ENCODE results near the gene KRT39.

DNA sequence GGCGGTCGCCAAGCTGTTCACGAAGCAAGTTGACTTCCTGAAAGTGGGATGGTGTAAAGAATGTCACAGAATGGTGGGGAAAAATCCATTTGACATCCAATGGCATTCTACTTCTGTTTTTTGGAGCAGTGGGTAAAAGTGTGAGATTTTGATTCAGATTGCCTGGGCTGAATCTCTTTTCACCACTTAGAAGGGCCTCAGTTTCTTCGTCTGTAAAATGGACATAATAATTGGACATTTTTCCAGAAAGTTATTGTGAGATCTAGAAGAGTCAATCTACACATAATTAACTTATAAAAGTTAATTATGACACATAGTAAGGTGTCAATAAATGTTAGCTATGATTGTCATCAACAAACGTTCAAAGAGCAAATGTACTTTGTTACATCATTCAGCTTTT is 14.4 kb upstream of the KRT39 start:
- TF ChIP-seq, protein P1, sequence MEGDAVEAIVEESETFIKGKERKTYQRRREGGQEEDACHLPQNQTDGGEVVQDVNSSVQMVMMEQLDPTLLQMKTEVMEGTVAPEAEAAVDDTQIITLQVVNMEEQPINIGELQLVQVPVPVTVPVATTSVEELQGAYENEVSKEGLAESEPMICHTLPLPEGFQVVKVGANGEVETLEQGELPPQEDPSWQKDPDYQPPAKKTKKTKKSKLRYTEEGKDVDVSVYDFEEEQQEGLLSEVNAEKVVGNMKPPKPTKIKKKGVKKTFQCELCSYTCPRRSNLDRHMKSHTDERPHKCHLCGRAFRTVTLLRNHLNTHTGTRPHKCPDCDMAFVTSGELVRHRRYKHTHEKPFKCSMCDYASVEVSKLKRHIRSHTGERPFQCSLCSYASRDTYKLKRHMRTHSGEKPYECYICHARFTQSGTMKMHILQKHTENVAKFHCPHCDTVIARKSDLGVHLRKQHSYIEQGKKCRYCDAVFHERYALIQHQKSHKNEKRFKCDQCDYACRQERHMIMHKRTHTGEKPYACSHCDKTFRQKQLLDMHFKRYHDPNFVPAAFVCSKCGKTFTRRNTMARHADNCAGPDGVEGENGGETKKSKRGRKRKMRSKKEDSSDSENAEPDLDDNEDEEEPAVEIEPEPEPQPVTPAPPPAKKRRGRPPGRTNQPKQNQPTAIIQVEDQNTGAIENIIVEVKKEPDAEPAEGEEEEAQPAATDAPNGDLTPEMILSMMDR (IDR thresholded peaks at IDR 0.05), result no peak
- TF ChIP-seq POLR2A (IDR thresholded peaks at IDR 0.05) (no peak), POLR2AphosphoS5 (IDR thresholded peaks at IDR 0.05) (no peak), EP300 (IDR thresholded peaks at IDR 0.05) (no peak)
